ENCODE measurements around the gene DLL1.

GRCh38 chr6:170249817-170250216, 41.1 kb downstream of the DLL1 start:
- TF ChIP-seq, protein P1, sequence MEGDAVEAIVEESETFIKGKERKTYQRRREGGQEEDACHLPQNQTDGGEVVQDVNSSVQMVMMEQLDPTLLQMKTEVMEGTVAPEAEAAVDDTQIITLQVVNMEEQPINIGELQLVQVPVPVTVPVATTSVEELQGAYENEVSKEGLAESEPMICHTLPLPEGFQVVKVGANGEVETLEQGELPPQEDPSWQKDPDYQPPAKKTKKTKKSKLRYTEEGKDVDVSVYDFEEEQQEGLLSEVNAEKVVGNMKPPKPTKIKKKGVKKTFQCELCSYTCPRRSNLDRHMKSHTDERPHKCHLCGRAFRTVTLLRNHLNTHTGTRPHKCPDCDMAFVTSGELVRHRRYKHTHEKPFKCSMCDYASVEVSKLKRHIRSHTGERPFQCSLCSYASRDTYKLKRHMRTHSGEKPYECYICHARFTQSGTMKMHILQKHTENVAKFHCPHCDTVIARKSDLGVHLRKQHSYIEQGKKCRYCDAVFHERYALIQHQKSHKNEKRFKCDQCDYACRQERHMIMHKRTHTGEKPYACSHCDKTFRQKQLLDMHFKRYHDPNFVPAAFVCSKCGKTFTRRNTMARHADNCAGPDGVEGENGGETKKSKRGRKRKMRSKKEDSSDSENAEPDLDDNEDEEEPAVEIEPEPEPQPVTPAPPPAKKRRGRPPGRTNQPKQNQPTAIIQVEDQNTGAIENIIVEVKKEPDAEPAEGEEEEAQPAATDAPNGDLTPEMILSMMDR (IDR thresholded peaks at IDR 0.05) = no peak
- TF ChIP-seq POLR2AphosphoS5 (IDR thresholded peaks at IDR 0.05) (no peak), POLR2A (IDR thresholded peaks at IDR 0.05) (no peak), EP300 (IDR thresholded peaks at IDR 0.05) (no peak)

All from stomach (tissue), 4 donors.